ENCODE measurements around the gene CDC40.
"Not testable (repeated sequence)": the region's sequence is repeated elsewhere in the genome, so short reads cannot be mapped to it uniquely, and the experiment has no call there.

CDC40 gene

GRCh38 chr6:110201151-110201884 is 21.1 kb downstream of the CDC40 start:
- DNase-seq (ENCODE audit: low read depth), result no peak

- no peak for DNase-seq (ENCODE audit: low read depth)
These were observed 27.4 kb downstream of the CDC40 start for GRCh38 chr6:110207652-110208051.

- DNase-seq (ENCODE audit: low read depth), result no peak
These were observed 31.5 kb downstream of the CDC40 start for GRCh38 chr6:110211753-110212152.

- DNase-seq (ENCODE audit: low read depth), result no peak
These were observed 34.1 kb downstream of the CDC40 start for GRCh38 chr6:110214338-110214737.

GRCh38 chr6:110216140-110216539 is 35.9 kb downstream of the CDC40 start:
- DNase-seq (ENCODE audit: low read depth), result no peak

- DNase-seq (ENCODE audit: low read depth), result no peak
These were observed 37.0 kb downstream of the CDC40 start for GRCh38 chr6:110217266-110217665.

GRCh38 chr6:110221738-110222137 is 41.5 kb downstream of the CDC40 start:
- no peak for DNase-seq (ENCODE audit: low read depth)

- DNase-seq (ENCODE audit: low read depth), result no peak
These were observed 46.0 kb downstream of the CDC40 start for GRCh38 chr6:110226261-110226660.

GRCh38 chr6:110232450-110232849 is 52.2 kb downstream of the CDC40 start:
- no peak for DNase-seq (ENCODE audit: low read depth)

- no peak for DNase-seq (ENCODE audit: low read depth)
These were observed 53.6 kb downstream of the CDC40 start for GRCh38 chr6:110233770-110234374.

- not testable (repeated sequence) for DNase-seq (ENCODE audit: low read depth)
These were observed 55.8 kb downstream of the CDC40 start for GRCh38 chr6:110236007-110236406.

- no peak for DNase-seq (ENCODE audit: low read depth)
These were observed 59.5 kb downstream of the CDC40 start for GRCh38 chr6:110239526-110240274.

GRCh38 chr6:110244621-110245020 is 64.4 kb downstream of the CDC40 start:
- DNase-seq (ENCODE audit: low read depth), result not testable (repeated sequence)

GRCh38 chr6:110246378-110246777 is 66.2 kb downstream of the CDC40 start:
- no peak for DNase-seq (ENCODE audit: low read depth)

GRCh38 chr6:110246900-110247546 is 66.8 kb downstream of the CDC40 start:
- DNase-seq (ENCODE audit: low read depth), result no peak

GRCh38 chr6:110250058-110250457 is 69.8 kb downstream of the CDC40 start:
- DNase-seq (ENCODE audit: low read depth), result no peak

- no peak for DNase-seq (ENCODE audit: low read depth)
These were observed 70.6 kb downstream of the CDC40 start for GRCh38 chr6:110250838-110251237.

GRCh38 chr6:110255211-110255750 is 75.1 kb downstream of the CDC40 start:
- DNase-seq (ENCODE audit: low read depth), result no peak

GRCh38 chr6:110256366-110256765 is 76.1 kb downstream of the CDC40 start:
- no peak for DNase-seq (ENCODE audit: low read depth)

- DNase-seq (ENCODE audit: low read depth), result no peak
These were observed 85.0 kb downstream of the CDC40 start for GRCh38 chr6:110265273-110265672.

GRCh38 chr6:110266996-110267395 is 86.8 kb downstream of the CDC40 start:
- DNase-seq (ENCODE audit: low read depth), result no peak

- DNase-seq (ENCODE audit: low read depth), result no peak
These were observed 89.4 kb downstream of the CDC40 start for GRCh38 chr6:110269623-110270022.
